Measurements from ENCODE around the gene ZNF268.
"Not testable (repeated sequence)": the region's sequence is repeated elsewhere in the genome, so short reads cannot be mapped to it uniquely, and the experiment has no call there.

The ZNF268 gene

GRCh38 chr12:133231001-133231400 lies 49.7 kb downstream of the ZNF268 start:
- no peak for DNase-seq

GRCh38 chr12:133233006-133233405 lies 51.7 kb downstream of the ZNF268 start:
- DNase-seq = no peak

GRCh38 chr12:133233993-133234564 lies 52.8 kb downstream of the ZNF268 start:
- no peak for DNase-seq

- no peak for DNase-seq
These were observed 53.7 kb downstream of the ZNF268 start for GRCh38 chr12:133234971-133235370.

DNA sequence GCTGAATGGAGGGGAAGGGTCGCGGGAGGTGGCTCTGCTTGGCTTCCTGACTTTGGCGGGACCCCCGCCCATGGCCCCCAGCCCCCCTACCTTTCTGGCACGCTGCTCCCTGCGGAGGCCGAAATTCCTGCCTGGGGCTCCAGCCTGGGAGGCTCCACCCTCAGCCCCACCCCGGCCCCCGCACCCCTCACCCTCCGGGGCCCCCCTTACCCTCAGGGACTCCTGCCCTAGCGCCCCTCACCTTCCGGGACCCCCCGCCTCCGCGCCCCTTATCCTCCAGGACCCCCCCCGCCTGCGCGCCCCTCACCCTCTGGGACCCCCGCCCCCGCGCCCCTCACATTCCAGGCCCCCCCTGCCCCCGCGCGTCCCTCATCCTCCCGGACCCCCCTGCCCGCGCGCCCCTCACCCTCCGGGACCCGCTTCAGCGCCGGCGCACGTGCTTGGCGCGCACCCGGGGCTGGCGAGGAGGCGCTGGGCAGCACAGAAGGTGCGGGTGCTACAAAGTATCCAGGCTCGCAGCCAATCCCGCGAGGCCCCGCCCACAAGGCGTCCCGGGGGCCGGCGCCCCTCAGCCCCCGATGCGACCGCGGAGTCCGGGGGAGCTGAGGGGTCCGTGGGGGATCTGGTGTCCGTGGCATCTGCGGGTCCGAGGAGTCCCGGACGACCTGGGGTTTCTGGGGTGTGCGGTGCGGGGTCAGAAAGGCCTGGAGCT lies 54.3 kb downstream of the ZNF268 start, which contains the start of gene ANHX:
TSS of gene ANHX (minus strand) at position 477 of the 712 bp plus-strand sequence. CDS start 1,521 bp downstream, outside the sequence.
- no peak for DNase-seq

- no peak for DNase-seq
These were observed 54.8 kb downstream of the ZNF268 start for GRCh38 chr12:133236144-133236543.

DNA sequence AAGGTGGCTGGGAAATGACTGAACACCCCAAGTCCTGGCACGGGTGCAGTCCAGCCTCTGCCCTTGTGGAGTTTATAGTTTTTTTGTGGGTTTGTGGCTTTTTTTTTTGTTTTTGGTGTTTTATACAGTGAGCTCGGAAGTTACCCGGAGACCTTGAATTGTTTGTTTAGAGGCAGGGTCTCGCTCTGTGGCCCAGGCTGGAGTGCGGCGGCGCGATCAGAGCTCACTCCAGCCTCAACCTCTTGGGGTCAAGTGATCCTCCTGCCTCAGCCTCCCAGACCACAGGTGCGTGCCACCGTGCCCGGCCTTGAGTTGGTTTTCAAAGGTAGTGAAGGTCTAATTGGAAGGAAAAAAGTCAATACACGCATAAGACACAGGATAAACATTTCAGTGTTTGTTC lies 55.3 kb downstream of the ZNF268 start:
- DNase-seq = no peak

DNA sequence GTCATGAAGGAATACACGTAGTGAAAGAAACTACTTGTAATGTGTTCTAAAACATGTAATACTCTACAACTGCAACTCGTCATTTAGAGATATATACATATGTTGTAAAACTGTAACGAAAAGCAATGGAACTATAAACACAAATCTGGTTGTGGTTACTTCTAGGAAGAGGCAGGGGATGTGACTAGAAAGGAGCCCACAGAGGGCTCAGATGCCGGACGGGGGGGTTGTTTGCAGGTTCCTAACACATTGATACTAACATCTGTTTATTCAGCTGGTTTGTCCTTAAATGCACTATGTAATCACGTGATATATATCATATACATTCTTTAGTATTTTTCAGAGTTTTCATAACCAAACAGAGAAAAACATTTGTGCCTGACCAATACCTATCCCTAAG lies 70.4 kb downstream of the ZNF268 start:
- no peak for DNase-seq

DNA sequence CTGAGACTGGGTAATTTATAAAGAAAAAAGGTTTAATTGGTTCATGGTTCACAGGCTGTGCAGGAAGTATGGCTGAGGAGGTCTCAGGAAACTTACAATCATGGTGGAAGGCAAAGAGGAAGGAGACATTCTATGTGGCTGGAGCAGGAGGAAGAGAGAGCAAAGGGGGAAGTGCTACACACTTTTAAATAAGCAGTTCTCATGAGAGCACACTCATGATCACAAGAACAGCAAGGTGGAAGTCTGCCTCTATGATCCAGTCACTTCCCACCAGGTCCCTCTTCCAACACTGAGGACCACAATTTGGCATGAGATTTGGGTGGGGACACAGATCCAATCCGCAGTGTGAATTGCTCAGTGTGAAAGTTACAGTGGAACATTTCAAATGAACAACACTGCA lies 74.5 kb downstream of the ZNF268 start:
- DNase-seq = not testable (repeated sequence)

- no peak for DNase-seq
These were observed 75.0 kb downstream of the ZNF268 start for GRCh38 chr12:133256321-133256720.

DNA sequence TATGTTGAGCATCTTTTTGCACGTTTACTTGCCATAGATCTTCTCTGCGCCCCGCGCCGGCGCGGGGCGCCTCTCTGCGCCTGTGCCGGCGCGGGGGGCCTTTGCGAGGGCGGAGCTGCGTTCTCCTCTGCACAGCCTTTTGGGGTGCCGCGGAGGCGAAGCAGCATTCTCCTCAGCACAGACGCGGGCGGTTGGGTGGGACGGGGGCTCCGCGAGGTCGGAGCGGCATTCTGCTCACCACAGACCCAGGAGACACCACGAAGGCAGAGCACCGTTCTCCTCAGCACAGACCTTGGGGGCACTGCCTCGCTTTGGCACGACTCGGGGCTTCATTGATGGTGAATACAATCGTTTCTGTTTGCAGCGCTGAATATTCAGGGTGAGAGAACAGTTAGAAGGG lies 82.9 kb downstream of the ZNF268 start:
- no peak for DNase-seq

Measured in activated effector memory CD4-positive, alpha-beta T cell treated with anti-CD3 and anti-CD28 coated beads, Interleukin-2, amount 50 U/mL, for 16 hours (primary cell).